Ovary (tissue), 3 donors: ENCODE measurements around the gene THRB.

Source experiments
- CTCF ChIP-seq, 3 donors: fragments of 450-650 bp in 2 of 3; fragments of 200-600 bp in 1 of 3; IDR thresholded peaks; one replicate each; pipeline versions ENCODE4 v1.5.1 to v1.8.0; 2016 to 2022; ENCODE audit warnings: antibody characterized with exemption in 3 of 3, mild to moderate bottlenecking in 1 of 3
- EP300 ChIP-seq: sonication (generic); formaldehyde crosslinking; IDR thresholded peaks from one replicate; pipeline ENCODE4 v1.6.1; 2017; ENCODE audit warnings: antibody characterized with exemption
- donor health status: DM: no; HTN: no; CAD: no.

DNA sequence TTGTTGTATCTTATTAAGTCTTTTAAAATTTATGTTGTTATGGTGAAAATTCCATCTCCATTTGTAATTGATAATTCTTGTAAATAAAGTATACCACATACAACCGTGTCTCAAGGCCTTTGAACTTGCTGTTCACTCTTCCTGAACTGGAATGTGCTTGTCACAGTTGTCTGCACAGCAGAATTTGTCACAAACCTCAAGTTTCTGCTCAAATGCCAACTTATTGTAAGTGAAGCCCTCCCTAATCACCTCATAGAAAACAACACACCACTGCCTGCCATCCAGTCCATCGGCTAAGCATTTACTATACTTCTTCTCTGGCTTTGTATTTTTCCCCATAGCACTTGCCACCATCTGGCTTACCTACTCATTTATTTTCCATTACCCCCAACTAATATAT, 192.3 kb downstream of the THRB start:
- no peak for TF ChIP-seq CTCF (IDR thresholded peaks at IDR 0.05)
- no peak for TF ChIP-seq EP300
